NCI-H82 (cell line): ENCODE data around the gene ZNF782.
A peak's percentile ranks its signal among the peaks of the same experiment; 100 is the strongest.
"Not testable (repeated sequence)": the region's sequence is repeated elsewhere in the genome, so short reads cannot be mapped to it uniquely, and the experiment has no call there.

Source experiments
- DNase-seq: peaks from one replicate; lab custom pipeline; 2025; lab: John Stamatoyannopoulos, UW

ZNF782 gene

GRCh38 chr9:96854651-96855273 lies 448 bp upstream of the ZNF782 start:
- DNase-seq, result no peak

DNA sequence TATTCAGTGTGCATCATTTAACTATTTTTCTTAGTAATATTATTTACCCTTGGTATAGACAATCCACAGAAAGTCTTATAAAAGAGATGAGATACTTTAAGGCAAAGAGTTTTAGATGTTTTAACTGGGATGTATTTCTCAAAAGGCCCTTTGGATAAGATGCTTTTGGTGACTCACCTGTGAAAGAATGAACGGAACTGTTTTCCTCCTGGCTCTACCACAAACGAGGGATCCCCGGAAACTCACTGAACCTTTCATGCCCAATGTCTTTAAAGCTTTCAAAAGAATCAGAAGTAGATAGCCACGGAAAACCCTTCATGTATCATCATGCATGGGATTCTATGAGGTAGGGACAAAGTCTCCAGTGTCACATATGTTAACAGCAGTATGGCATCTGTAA lies 1.6 kb downstream of the ZNF782 start:
- DNase-seq, result no peak

DNA sequence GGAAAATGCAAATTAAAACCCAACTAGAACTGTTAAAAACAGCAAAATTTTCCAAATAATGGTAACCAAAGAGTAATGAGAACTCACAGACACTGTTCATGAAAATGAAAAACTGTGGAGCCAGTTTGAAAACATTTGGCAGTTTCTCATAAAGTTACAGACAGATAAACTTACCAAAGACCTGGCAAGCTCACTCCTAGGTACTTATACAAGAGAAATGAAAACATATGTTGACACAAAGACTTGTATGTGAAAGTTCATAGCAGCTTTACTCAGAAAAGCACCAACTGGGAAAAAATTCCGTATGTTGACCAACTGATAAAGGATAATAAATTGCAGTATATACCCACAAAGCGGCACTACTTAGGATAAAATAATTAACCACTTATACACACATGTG lies 10.3 kb downstream of the ZNF782 start:
- DNase-seq, result no peak

DNA sequence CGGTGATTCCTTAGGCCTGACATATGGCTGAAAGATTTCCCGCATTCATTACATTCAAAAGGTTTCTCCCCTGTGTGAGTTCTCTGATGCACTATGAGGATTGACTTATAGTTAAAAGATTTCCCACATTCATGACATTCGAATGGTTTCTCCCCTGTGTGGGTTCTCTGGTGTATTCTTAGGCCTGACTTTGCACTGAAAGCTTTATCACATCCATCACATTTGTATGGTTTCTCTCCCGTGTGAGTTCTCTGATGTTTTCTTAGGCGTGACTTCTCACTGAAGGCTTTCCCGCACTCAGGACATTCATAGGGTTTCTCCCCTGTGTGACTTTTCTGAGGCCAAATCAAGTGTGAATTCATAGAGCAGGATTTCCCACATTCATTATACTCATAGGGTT lies 35.8 kb downstream of the ZNF782 start:
- DNase-seq, result no peak

GRCh38 chr9:96817973-96818372 lies 36.3 kb downstream of the ZNF782 start:
- DNase-seq, result no peak

DNA sequence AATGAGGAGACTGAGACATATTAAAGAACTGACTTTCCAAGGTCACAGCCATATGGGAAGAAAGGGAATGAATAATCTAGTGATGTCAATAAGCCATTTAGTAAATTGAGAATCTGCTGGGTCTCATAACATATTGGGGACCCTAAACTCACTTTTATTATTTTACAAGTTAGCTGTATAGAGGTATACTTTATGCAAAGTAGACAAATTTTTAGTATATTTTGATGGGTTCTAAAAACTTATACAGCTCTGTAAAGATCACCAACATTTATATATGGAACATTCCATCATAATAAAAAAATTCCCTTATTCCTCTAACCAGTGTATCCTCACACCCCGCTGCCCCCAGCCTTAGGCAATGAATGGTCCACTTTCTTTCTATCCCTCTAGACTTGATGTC lies 40.7 kb downstream of the ZNF782 start:
- DNase-seq, result no peak

- DNase-seq, result not testable (repeated sequence)
Measured at GRCh38 chr9:96798959-96799358, 55.4 kb downstream of the ZNF782 start.

DNA sequence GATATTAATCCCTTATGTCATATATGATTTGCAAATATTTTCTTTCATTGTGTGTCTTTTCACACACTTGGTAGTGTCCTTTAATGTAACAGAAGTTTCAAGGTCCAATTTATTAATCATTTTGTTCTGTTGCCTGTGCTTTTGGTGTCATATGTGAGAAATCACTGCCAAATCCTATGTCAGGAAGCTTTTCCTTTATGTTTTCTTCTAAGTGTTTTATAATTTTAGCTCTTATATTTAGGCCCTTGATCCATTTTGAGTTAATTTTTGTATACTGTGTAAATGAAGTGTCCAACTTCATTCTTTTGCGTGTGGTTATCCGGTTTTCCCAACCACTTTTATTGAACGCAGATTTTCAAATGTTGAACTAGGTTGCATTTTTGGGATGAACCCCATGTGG lies 70.3 kb downstream of the ZNF782 start:
- no peak for DNase-seq

GRCh38 chr9:96782235-96782634 lies 72.1 kb downstream of the ZNF782 start:
- DNase-seq, result no peak

GRCh38 chr9:96781552-96781951 lies 72.8 kb downstream of the ZNF782 start:
- no peak for DNase-seq

- no peak for DNase-seq
Measured at GRCh38 chr9:96779089-96779488, 75.2 kb downstream of the ZNF782 start.

DNA sequence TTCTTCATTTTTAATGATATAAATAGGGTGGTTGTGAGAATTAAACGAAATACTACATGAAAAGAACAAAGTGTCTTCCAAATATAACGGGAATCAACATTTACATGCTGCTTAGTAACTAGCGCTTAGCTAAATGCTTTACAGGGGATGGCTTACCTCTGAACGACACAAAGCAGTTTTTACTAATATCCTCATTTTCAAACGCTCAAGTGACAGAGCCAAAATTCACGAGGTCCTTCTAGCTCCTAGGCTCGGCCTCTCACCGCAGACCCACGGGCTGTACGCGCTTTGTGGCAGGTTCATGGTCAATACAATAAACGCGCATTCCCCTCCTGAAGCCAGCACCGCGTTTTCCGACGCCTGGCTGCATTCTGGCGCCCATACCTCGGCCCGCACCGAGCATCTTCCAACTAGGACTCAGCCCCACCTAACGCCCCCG lies 76.9 kb downstream of the ZNF782 start:
- peak; percentile 48 for DNase-seq

DNA sequence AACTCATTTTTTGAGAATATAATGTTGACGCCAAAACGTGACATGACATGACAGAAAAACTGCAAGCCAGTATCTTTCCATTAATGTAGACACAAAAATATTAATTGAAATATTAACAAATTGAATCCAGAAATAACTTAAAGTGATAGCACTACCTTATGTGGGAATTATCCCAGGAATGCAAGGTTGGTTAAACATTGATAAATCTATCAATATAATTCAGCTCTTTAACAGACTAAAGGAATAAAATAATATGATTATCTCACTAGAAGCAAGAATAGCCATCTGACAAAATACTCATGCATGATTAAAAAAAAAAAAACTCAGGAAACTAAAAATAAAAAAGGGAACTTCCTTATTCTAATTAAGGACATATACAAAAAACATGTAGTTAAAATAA lies 83.2 kb downstream of the ZNF782 start:
- no peak for DNase-seq

DNA sequence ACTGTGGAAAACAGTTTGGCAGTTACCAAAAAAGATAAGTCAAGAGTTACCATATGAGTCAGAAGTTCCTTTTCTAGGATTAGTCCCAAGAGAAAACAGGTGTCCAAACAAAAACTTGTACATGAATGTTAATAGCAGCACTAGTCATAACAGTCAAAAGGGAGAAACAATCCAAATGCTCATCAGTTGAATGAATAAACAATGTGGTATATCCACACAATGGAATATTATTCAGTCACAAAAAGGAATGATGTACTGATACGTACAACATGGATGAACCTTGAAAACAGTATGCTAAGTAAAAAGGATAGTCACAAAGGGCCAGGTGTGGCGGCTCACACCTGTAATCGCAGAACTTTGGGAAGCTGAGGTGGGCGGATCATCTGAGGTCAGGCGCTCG lies 84.3 kb downstream of the ZNF782 start:
- DNase-seq, result no peak
